Ovary (tissue), 3 donors: ENCODE data around the gene MARK2.

ENCODE experiments used
- CTCF ChIP-seq, 3 donors: fragments of 450-650 bp in 2 of 3; fragments of 200-600 bp in 1 of 3; IDR thresholded peaks; one replicate each; pipeline versions ENCODE4 v1.5.1 to v1.8.0; 2016 to 2022; ENCODE audit warnings: antibody characterized with exemption in 3 of 3, mild to moderate bottlenecking in 1 of 3
- EP300 ChIP-seq: sonication (generic); formaldehyde crosslinking; IDR thresholded peaks from one replicate; pipeline ENCODE4 v1.6.1; 2017; ENCODE audit warnings: antibody characterized with exemption
- POLR2A ChIP-seq: fragments of 450-650 bp; IDR thresholded peaks from one replicate; pipeline ENCODE4 v1.6.1; 2017; ENCODE audit warnings: antibody characterized with exemption, mild to moderate bottlenecking, moderate library complexity
- donor health status: DM: no; HTN: no; CAD: no.

DNA sequence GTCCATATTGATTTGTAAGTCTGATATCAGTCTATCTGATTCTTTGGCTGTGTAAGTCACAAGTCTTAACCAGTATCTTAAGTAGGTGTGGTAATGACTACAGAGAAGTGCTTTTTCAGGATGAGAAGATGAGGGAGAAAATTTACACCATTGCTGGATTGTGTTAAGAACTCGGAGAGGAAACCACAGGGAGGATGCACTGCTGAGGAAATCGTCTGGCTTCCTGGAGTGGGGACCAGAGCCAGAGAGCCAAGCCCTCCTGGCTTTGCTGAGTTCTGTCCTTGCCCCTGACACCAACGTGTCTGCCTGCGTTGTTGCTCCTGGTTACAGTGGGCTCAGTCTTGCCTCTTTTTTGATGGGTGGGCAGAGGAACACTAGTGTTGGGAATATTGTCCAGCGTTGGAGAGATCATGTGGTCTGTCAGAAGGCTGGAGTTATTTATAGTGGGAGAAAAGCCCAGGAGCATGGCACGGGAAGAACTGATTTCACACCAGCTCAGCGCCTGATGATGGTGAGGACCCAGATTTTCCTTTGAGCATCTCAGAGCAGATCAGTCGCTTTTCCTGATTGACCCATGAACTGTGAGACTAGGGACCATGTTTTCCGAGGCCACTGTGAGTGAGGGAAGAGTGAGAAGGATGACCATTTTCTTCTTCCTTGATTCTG lies 29.6 kb downstream of the MARK2 start:
- TF ChIP-seq CTCF (IDR thresholded peaks at IDR 0.05) (no peak), EP300 (no peak), POLR2A (no peak)
